Thoracic aorta (tissue), 2 donors: ENCODE measurements around the gene NCAPG2. TPM values are rescaled to one million over a fixed set of nuclear protein-coding genes. Genes with fewer than 3 reads are reported as not detected.
A peak's percentile ranks its signal among the peaks of the same experiment; 100 is the strongest.

ENCODE experiments used
- ATAC-seq: fragments of 150-250 bp; one replicate; pipeline ENCODE4 v1.8.0; 2017; ENCODE audit warnings: low read depth; ENCODE audit not compliant: insufficient number of reproducible peaks, low FRiP score
- DNase-seq: peaks from one replicate; pipeline ENCODE4 v3.0.0-alpha.2; 2020; ENCODE audit warnings: low spot score
- H3K27ac ChIP-seq, 2 donors: fragments of 200-600 bp; sonication (generic); 1 replicate in 1 of 2; 2 replicates in 1 of 2; pipeline ENCODE4 v1.5.1; 2016; ENCODE audit warnings: mild to moderate bottlenecking in 2 of 2, moderate library complexity in 2 of 2
- H3K27me3 ChIP-seq: fragments of 200-600 bp; sonication (generic); replicated peaks from 2 replicates; pipeline ENCODE4 v1.6.0; 2016; ENCODE audit warnings: mild to moderate bottlenecking; ENCODE audit not compliant: insufficient read depth
- H3K36me3 ChIP-seq: fragments of 200-600 bp; sonication (generic); one replicate; pipeline ENCODE4 v1.5.1; 2016
- H3K4me1 ChIP-seq, 2 donors: fragments of 200-600 bp; sonication (generic); 1 replicate in 1 of 2; 2 replicates in 1 of 2; pipeline versions ENCODE4 v1.5.1 to v1.6.0; 2016; ENCODE audit warnings: low read depth in 2 of 2, mild to moderate bottlenecking in 1 of 2; ENCODE audit not compliant: control insufficient read depth in 1 of 2
- H3K4me3 ChIP-seq: fragments of 200-600 bp; sonication (generic); 2 replicates; pipeline ENCODE4 v1.5.1; 2016; ENCODE audit warnings: mild to moderate bottlenecking
- H3K9me3 ChIP-seq: fragments of 200-600 bp; sonication (generic); 2 replicates; pipeline ENCODE4 v1.5.1; 2016
- total RNA-seq, 2 donors: library from RNA; depleted of rRNA; stranded (reverse); fragments of >200 nt; gene quantifications; one replicate each; pipeline versions ENCODE4 v1.1.0 to v1.2.3, GENCODE V29; 2016
- TF ChIP-seq, protein P1 (sequence below): fragments of 200-600 bp; sonication (generic); IDR thresholded peaks from one replicate; pipeline ENCODE4 v1.5.1; 2019; ENCODE audit warnings: antibody characterized with exemption

The NCAPG2 gene
- total RNA-seq, 2 donors from 2014 or later, result 4.1 to 8.4 TPM

DNA sequence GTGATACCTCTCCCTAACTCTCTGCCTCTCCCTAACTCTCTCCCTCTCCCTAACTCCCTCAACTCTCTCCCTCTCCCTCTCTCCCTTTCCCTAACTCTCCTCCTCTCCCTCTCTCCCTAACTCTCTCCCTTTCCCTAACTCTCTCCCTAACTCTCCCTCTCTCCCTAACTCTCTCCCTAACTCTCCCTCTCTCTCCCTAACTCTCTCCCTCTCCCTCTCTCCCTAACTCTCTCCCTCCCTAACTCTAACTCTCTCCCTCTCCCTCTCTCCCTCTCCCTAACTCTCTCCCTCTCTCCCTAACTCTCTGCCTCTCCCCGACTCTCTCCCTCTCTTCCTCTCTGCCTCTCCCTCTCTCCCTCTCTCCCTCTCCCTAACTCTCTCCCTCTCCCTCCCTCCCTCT, 115.0 kb downstream of the NCAPG2 start:
- peaks cover 13 to 20% of the 10 kb centered on the region in 2 donors for H3K4me1 ChIP-seq
- H3K36me3 ChIP-seq, result no peaks in the 10 kb centered on the region
- no peak for ATAC-seq
- TF ChIP-seq, protein P1, sequence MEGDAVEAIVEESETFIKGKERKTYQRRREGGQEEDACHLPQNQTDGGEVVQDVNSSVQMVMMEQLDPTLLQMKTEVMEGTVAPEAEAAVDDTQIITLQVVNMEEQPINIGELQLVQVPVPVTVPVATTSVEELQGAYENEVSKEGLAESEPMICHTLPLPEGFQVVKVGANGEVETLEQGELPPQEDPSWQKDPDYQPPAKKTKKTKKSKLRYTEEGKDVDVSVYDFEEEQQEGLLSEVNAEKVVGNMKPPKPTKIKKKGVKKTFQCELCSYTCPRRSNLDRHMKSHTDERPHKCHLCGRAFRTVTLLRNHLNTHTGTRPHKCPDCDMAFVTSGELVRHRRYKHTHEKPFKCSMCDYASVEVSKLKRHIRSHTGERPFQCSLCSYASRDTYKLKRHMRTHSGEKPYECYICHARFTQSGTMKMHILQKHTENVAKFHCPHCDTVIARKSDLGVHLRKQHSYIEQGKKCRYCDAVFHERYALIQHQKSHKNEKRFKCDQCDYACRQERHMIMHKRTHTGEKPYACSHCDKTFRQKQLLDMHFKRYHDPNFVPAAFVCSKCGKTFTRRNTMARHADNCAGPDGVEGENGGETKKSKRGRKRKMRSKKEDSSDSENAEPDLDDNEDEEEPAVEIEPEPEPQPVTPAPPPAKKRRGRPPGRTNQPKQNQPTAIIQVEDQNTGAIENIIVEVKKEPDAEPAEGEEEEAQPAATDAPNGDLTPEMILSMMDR, result no peak
- no peak overlapping the region for H3K27ac ChIP-seq
- DNase-seq, result no peak
- no peak overlapping the region for H3K4me3 ChIP-seq
- no peaks in the 10 kb centered on the region for H3K9me3 ChIP-seq
- no peaks in the 10 kb centered on the region for H3K27me3 ChIP-seq

DNA sequence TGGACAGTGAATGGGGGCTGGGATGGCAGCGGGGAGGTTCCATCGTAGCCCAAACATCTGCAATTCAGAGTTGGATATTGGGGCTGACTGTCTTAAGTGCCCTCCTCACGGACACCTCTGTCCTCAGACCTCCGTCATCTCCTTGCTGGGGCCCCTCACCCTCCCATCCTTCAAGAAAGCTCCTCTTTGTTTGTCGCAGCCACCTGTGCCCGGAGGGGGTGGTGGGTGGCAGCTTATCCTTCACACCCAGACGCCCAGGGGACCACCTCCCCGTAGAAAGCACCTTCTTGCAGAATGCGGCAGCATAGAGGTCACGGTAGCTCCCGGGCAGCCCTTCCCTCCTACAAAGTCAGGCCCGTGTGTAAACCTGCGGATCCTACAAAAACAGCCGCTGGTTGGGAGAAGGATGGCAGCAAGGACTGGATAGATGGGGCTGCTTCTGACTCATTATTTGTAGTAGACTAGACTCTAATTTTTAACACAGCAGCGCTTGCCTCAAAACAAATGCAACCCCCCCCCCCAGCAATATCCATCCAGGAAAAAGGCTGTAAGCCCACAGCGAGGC, 115.6 kb downstream of the NCAPG2 start:
- DNase-seq, result no peak
- Histone ChIP-seq H3K36me3 (no peaks in the 10 kb centered on the region), H3K27ac (no peak overlapping the region), H3K27me3 (no peaks in the 10 kb centered on the region), H3K4me1 (peaks cover 13 to 20% of the 10 kb centered on the region in 2 donors), H3K9me3 (no peaks in the 10 kb centered on the region), H3K4me3 (no peak overlapping the region)
- ATAC-seq, result no peak
- TF ChIP-seq, protein P1, result no peak

DNA sequence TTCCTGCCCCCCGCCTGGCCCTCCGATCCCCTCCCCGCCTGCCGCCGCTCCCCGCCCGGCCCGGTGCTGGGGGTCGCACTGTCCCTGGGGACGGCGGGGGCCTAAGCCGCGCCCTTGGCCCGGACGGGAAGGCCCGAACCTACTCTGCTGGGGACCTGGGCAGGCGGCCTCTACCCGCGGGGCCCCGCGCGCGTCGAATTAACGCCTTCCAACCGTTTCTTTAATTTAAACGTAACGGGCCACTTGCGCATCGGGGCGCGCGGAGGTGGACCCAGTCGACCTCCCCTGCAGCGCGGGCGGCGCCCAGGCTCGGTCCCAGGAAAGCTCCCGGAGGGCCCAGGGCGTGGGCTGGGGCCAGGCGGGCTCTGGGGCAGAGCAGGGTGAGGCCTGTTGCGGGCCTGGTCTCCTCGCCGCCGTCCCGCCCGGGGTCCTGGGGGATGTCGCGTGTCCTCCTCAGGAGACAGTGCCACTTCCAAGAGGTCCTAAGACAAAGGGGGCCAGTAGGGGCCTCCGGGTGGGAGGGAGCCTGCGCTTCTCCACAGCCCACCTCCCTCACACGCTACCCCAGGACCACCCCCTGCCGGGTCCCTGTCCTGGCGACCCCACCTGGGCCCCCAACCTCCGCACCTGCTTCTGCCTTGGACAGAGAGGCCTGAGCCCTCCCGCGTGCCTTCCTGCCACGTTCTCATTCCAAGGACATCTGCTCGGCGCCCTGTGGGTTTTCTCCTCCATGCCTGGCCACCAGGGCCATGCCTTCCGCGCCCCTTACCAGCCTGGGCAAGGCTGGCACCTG, 116.3 kb downstream of the NCAPG2 start:
- TF ChIP-seq, protein P1, result no peak
- H3K27ac ChIP-seq, result no peak overlapping the region
- peaks cover 13 to 20% of the 10 kb centered on the region in 2 donors for H3K4me1 ChIP-seq
- no peaks in the 10 kb centered on the region for H3K27me3 ChIP-seq
- H3K9me3 ChIP-seq, result no peaks in the 10 kb centered on the region
- H3K36me3 ChIP-seq, result no peaks in the 10 kb centered on the region
- ATAC-seq (no peak), DNase-seq (no peak)
- peak overlapping the region; percentile 68 for H3K4me3 ChIP-seq

DNA sequence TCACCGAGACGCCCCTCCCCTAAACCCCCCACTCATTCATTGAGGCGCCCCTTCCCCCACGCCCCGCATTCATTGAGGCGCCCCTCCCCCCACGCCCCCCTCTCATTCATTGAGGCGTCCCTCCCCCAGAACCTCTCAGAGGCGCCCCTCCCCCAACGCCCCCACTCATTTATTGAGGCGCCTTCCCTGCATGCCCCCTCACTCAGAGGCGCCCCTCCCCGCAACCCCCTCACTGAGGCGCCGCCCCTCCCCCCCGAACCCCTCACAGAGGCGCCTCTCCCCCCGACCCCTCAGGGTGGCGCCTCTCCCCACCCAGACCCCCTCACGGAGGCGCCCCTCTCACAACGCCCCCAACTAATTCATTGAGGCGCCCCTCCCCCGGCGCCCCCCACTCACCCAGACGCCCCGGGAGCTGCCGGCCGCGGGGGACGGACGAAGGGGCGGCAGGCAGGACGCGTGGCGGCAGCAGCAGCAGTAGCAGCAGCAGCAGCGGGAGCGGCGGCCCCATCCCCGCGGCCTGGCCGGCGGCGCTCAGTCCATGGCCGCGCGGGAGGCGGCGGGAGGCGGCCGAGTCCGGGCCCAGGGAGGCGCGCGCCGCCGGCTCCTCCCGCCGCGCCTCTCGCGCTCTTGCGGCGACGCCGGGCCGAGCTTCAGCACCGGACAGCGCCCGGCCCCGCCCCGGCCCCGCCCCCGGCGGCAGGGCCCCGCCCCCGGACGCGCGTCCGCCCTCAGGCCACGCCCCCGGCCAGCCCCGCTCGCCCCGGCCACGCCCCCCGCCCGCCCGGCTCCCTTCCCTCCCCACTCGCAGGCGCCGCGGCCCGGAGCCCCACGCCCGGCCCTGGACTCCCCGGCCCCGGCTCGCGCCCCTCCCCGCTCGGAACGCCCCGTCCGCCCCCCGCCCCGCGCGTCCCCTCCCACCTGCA, 117.2 kb downstream of the NCAPG2 start, which contains the start of gene PTPRN2:
PTPRN2 (minus strand) TSS at position 662 of the 923 bp plus-strand sequence.
- no peaks in the 10 kb centered on the region for H3K27me3 ChIP-seq
- DNase-seq, result no peak

More for the DNA sequence above, 117.2 kb downstream of the NCAPG2 start, which contains the start of gene PTPRN2:
- Histone ChIP-seq H3K9me3 (no peaks in the 10 kb centered on the region), H3K36me3 (no peaks in the 10 kb centered on the region), H3K4me1 (peaks cover 13 to 20% of the 10 kb centered on the region in 2 donors), H3K4me3 (peak within 1 kb of the TSS; percentile 70), H3K27ac (no peak within 1 kb of the TSS)
- ATAC-seq, result peak; percentile 82
- TF ChIP-seq, protein P1, result no peak
